Heart left ventricle (tissue), 13 donors: ENCODE measurements around the gene COPB1.

Experiments
- POLR2A ChIP-seq, 2 donors: fragments of 450-650 bp; IDR thresholded peaks; one replicate each; pipeline ENCODE4 v1.6.1; 2017; ENCODE audit warnings: antibody characterized with exemption in 2 of 2, mild to moderate bottlenecking in 2 of 2, moderate library complexity in 2 of 2
- TF ChIP-seq, protein P1 (sequence below), 12 donors: fragments of 200-600 bp; sonication (generic) in 4 of 12; IDR thresholded peaks; one replicate each; pipeline versions ENCODE4 v1.5.0 to v1.8.0; 2018 to 2022; ENCODE audit warnings: antibody characterized with exemption in 12 of 12, mild to moderate bottlenecking in 5 of 12
- donor health status: ischemic (EF 13 %, LVEDD 7.1; RV severe dilation, severe dysfunction).
- donor health status: DM: no; HTN: yes; CAD: no.
- donor health status: DM: no; HTN: no; CAD: no.
- donor health status: ischemic (EF 25% LVEDD 6.9; RV normal size, moderate dysfunction).
- donor health status: ischemic (EF 25% LVEDD 5.7; RV mildly dilated, moderate dysfunction).
- donor health status: ischemic (EF 35%, LVEDD 5.7; RV mildly dilated, moderate dysfunction).
- donor health status: nonischemic (EF 11% LVEDD 7.7; RV severe dilation, severe dysfunction).
- donor health status: DM: yes; HTN: yes; CAD: no.
- donor health status: PGD.
- donor health status: ischemic (EF 29% LVEDD 5.4; RV normal size, mild dysfunction).
- donor health status: nonischemic (EF 23%, LVEDD 6.1; RV moderate dilation, normal function).

DNA sequence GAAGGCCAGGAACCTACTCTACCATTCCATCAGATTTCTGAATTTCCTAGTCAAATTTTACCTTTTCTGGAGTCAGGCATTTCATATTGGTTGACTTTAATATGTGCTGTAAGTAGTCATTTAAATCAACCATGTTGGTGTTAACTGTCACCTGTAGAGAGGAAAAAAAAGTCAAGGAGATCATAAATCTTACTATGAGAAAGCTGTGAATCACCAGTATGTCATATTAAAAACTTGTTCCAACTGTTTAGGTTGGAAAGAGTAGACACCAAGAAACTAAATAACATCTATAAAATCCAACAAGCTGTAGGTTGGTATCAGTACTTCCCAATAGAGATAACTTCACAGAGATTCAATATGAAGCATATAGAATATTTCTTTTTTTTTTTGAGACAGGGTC, 39.5 kb downstream of the COPB1 start:
- TF ChIP-seq, protein P1, sequence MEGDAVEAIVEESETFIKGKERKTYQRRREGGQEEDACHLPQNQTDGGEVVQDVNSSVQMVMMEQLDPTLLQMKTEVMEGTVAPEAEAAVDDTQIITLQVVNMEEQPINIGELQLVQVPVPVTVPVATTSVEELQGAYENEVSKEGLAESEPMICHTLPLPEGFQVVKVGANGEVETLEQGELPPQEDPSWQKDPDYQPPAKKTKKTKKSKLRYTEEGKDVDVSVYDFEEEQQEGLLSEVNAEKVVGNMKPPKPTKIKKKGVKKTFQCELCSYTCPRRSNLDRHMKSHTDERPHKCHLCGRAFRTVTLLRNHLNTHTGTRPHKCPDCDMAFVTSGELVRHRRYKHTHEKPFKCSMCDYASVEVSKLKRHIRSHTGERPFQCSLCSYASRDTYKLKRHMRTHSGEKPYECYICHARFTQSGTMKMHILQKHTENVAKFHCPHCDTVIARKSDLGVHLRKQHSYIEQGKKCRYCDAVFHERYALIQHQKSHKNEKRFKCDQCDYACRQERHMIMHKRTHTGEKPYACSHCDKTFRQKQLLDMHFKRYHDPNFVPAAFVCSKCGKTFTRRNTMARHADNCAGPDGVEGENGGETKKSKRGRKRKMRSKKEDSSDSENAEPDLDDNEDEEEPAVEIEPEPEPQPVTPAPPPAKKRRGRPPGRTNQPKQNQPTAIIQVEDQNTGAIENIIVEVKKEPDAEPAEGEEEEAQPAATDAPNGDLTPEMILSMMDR (IDR thresholded peaks at IDR 0.05) = no peak
- no peak for TF ChIP-seq POLR2A (IDR thresholded peaks at IDR 0.05)
